Stimulated activated CD4-positive, alpha-beta T cell treated with anti-CD3 and anti-CD28 coated beads, Interleukin-1b, Interleukin-23, amount 100 ng/mL, for 1 hour (primary cell): Measurements from ENCODE around the gene PALLD.

Experiments used
- DNase-seq, 2 donors: peaks; one replicate each; pipeline ENCODE4 v3.0.0-alpha.2; 2020; ENCODE audit warnings: low read depth in 2 of 2

Gene PALLD

GRCh38 chr4:168877511-168878491 lies 380.9 kb downstream of the PALLD start:
- DNase-seq, result no peak

- no peak for DNase-seq
Observed at GRCh38 chr4:168878623-168879022, 381.8 kb downstream of the PALLD start.

GRCh38 chr4:168879188-168879587 lies 382.3 kb downstream of the PALLD start:
- no peak for DNase-seq

- DNase-seq, result no peak
Observed at GRCh38 chr4:168880072-168880675, 383.3 kb downstream of the PALLD start.

- no peak for DNase-seq
Observed at GRCh38 chr4:168880811-168881595, 384.2 kb downstream of the PALLD start.

GRCh38 chr4:168881781-168882420 lies 385.0 kb downstream of the PALLD start:
- DNase-seq, result no peak

- no peak for DNase-seq
Observed at GRCh38 chr4:168882650-168883233, 385.9 kb downstream of the PALLD start.

GRCh38 chr4:168883513-168883912 lies 386.7 kb downstream of the PALLD start:
- no peak for DNase-seq

- no peak for DNase-seq
Observed at GRCh38 chr4:168884251-168885124, 387.6 kb downstream of the PALLD start.

GRCh38 chr4:168885400-168885799 lies 388.5 kb downstream of the PALLD start:
- no peak for DNase-seq

- no peak for DNase-seq
Observed at GRCh38 chr4:168886351-168886750, 389.5 kb downstream of the PALLD start.

- DNase-seq, result no peak
Observed at GRCh38 chr4:168887809-168888208, 391.0 kb downstream of the PALLD start.

- DNase-seq, result no peak
Observed at GRCh38 chr4:168888715-168889215, 391.9 kb downstream of the PALLD start.

- DNase-seq, result no peak
Observed at GRCh38 chr4:168891086-168891485, 394.2 kb downstream of the PALLD start.

- no peak for DNase-seq
Observed at GRCh38 chr4:168891688-168892087, 394.8 kb downstream of the PALLD start.

GRCh38 chr4:168892475-168892874 lies 395.6 kb downstream of the PALLD start:
- DNase-seq, result no peak

- no peak for DNase-seq
Observed at GRCh38 chr4:168893205-168893604, 396.4 kb downstream of the PALLD start.

GRCh38 chr4:168893807-168894206 lies 397.0 kb downstream of the PALLD start:
- DNase-seq, result no peak

GRCh38 chr4:168900080-168900479 lies 403.2 kb downstream of the PALLD start:
- DNase-seq, result no peak

GRCh38 chr4:168907119-168907698 lies 410.4 kb downstream of the PALLD start:
- DNase-seq, result no peak
